Activated CD8-positive, alpha-beta memory T cell treated with anti-CD3 and anti-CD28 coated beads, Interleukin-2, amount 10 ng/mL, durations not matched to agents 7 days and 5 days (primary cell): ENCODE measurements around the gene GMDS. TPM values are rescaled to one million over a fixed set of nuclear protein-coding genes. Genes with fewer than 3 reads are reported as not detected.
A peak's percentile ranks its signal among the peaks of the same experiment; 100 is the strongest.

ENCODE experiments used
- ATAC-seq: fragments of 150-1000 bp; cut with Tn5 transposase; one replicate; pipeline ENCODE4 v1.10.0; 2021; ENCODE audit warnings: moderate library complexity
- CTCF ChIA-PET: fragments of 350-600 bp; sonication (Branson Sonifier 250); formaldehyde crosslinking; loops from one replicate; lab custom pipeline; 2021; ENCODE audit warnings: antibody characterized with exemption; lab: Charles Lee
- DNase-seq: peaks from one replicate; pipeline ENCODE4 v3.0.0-alpha.2; 2020
- H3K27ac Mint-ChIP-seq: one replicate; pipeline ENCODE4 v1.8.0; 2021; ENCODE audit warnings: mild to moderate bottlenecking, mixed read lengths
- H3K27me3 Mint-ChIP-seq: one replicate; pipeline ENCODE4 v1.8.0; 2021; ENCODE audit warnings: mixed read lengths
- H3K36me3 Mint-ChIP-seq: one replicate; pipeline ENCODE4 v1.8.0; 2021; ENCODE audit warnings: mild to moderate bottlenecking, mixed read lengths
- H3K4me1 Mint-ChIP-seq: one replicate; pipeline ENCODE4 v1.8.0; 2021; ENCODE audit warnings: mixed read lengths
- H3K4me3 Mint-ChIP-seq: one replicate; pipeline ENCODE4 v1.8.0; 2021; ENCODE audit warnings: mild to moderate bottlenecking, moderate library complexity, mixed read lengths
- H3K9me3 Mint-ChIP-seq: one replicate; pipeline ENCODE4 v1.8.0; 2022; ENCODE audit warnings: low read depth, mixed read lengths
- total RNA-seq, 2 experiments: library from RNA; stranded (reverse); gene quantifications; one replicate each; pipeline ENCODE4 v1.2.3, GENCODE V29; 2021

GMDS gene
- total RNA-seq, 2 experiments from 2014 or later, result 28.2 to 36.9 TPM

DNA sequence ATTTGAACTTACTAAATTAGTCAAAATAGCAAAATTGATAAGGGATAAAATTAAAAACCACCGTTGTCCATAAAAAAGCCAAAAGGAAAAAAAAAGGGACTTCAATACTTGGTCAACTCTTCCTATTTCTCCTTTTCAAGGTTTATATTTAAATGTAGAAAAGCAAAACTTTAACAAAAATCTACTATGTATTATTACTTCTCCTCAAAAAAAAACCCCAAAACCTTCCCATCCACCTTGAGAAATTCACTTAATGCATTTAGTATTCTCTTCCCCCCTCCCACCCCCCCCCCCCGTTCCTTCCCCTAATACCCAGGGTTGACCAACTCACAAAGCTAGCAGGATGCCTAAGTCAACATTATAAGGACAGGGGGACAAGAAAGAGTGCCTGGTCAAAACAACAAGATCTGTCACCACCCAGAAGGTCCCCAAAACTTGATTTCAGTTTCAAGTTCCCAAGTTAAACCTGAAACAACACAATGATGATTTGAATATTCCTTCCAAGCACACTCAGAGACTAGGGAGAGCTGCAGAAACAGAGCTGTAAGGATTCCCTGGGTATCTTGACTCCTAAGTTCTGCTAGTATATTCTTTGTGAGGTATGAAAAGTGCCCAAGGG is 14.6 kb downstream of the GMDS start:
- no peak overlapping the region for H3K27ac Mint-ChIP-seq
- peaks cover 28% of the 10 kb centered on the region for H3K4me1 Mint-ChIP-seq

DNA sequence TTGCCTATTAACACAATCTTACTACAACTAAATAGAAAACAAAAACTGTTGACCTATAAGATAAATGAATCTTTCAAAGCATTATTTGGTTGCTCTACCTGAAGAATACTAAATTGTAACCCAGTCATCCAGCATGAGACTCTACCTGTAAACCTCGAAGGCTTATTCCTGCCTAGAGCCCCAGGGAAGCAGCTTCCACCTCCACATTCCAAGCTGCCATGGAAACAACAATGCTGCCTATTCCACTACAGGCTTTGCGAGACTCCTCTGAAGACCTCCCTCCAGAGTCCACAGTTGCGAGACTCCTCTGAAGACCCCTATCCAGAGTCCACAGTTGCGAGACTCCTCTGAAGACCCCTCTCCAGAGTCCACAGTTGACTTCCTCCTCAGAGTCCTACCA is 15.7 kb downstream of the GMDS start:
- Mint-ChIP-seq H3K4me1 (peaks cover 28% of the 10 kb centered on the region), H3K27ac (no peak overlapping the region), H3K36me3 (peaks cover 6% of the 10 kb centered on the region), H3K4me3 (no peak overlapping the region), H3K27me3 (no peaks in the 10 kb centered on the region), H3K9me3 (no peaks in the 10 kb centered on the region)
- DNase-seq (no peak), ATAC-seq (no peak)
- CTCF ChIA-PET, result interaction anchor here (1.2 kb wide), 1 partner anchor 9 kb away, joined by 3 read pairs; no protein-coding TSS in a partner anchor

More for the DNA sequence above, 14.6 kb downstream of the GMDS start:
- Mint-ChIP-seq H3K9me3 (no peaks in the 10 kb centered on the region), H3K4me3 (no peak overlapping the region), H3K27me3 (no peaks in the 10 kb centered on the region), H3K36me3 (peaks cover 8% of the 10 kb centered on the region)
- no peak for ATAC-seq
- DNase-seq, result no peak
- CTCF ChIA-PET, result interaction anchor here (1.2 kb wide), 1 partner anchor 10 kb away, joined by 3 read pairs; no protein-coding TSS in a partner anchor

DNA sequence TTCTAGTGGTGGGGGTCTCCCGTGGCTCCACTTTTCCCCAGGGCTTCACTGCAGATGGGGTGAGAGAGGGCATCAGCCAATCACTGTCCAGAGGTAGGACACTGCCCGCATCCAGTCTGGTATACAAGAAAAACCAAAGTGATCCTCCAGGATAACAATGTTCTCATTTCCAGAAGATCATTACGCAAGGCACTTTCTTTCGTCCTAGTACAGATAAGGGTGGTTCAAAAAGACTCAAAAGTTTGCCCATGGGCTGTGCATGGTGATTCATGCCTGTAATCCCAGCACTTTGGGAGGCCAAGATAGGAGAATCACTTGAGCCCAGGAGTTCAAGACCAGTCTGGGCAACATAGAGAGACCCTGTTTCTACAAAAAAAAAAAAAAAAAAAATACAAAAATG is 16.4 kb downstream of the GMDS start:
- ATAC-seq, result no peak
- Mint-ChIP-seq H3K36me3 (peaks cover 4% of the 10 kb centered on the region), H3K4me1 (peaks cover 28% of the 10 kb centered on the region), H3K9me3 (no peaks in the 10 kb centered on the region), H3K27ac (no peak overlapping the region), H3K27me3 (no peaks in the 10 kb centered on the region), H3K4me3 (no peak overlapping the region)
- DNase-seq, result no peak
- CTCF ChIA-PET, result interaction anchor here (1.0 to 1.2 kb wide), 2 partner anchors 17 to 20 kb away, joined by 3 read pairs; no protein-coding TSS in a partner anchor

DNA sequence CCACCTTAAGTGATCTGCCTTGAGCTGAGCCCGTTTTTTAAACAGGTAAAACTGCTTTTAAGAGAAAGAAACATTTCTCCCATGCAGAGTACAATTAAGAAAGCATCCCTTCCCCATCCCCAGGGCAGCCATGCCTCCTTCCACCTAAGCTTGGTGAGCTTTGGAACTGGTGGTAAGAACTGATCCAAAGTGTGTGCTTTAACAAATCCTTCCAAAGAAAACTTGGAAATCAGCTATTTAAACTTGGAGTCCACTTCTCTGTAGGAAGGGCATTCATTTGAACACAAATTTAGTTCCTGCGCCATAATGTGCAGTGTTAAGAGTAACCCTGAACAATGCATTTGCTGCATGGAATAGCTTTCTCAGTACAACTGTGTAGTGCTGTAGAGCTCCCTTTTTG is 17.0 kb downstream of the GMDS start:
- no peak for ATAC-seq
- no peak for DNase-seq
- Mint-ChIP-seq H3K4me1 (peaks cover 28% of the 10 kb centered on the region), H3K27me3 (no peaks in the 10 kb centered on the region), H3K4me3 (no peak overlapping the region), H3K27ac (no peak overlapping the region), H3K9me3 (no peaks in the 10 kb centered on the region), H3K36me3 (peaks cover 4% of the 10 kb centered on the region)
- CTCF ChIA-PET, result interaction anchor here (1.0 to 1.2 kb wide), 2 partner anchors 16 to 19 kb away, joined by 3 read pairs; no protein-coding TSS in a partner anchor

DNA sequence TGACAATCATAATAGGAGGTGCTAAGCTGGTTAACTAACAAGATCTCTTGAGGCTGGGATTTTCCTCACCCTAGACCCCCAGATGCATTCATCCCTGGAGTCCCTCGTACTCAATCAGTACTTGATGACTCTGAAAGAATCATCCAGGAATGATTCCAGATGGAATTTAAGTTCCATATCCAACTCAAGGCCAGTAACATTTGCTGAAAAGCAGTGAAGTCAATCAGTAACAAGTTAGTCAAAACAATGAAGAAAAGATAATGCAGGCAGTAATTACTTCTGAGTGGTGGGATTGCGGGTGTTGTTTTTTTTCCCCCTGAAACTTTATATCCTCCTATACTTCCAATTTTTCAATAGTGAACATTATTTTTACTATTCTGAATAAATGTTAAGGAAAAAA is 18.6 kb downstream of the GMDS start:
- Mint-ChIP-seq H3K27ac (no peak overlapping the region), H3K4me1 (peaks cover 23% of the 10 kb centered on the region), H3K36me3 (no peaks in the 10 kb centered on the region), H3K27me3 (no peaks in the 10 kb centered on the region), H3K4me3 (no peak overlapping the region), H3K9me3 (no peaks in the 10 kb centered on the region)
- ATAC-seq (no peak), DNase-seq (no peak)
- CTCF ChIA-PET, result no interaction called here

DNA sequence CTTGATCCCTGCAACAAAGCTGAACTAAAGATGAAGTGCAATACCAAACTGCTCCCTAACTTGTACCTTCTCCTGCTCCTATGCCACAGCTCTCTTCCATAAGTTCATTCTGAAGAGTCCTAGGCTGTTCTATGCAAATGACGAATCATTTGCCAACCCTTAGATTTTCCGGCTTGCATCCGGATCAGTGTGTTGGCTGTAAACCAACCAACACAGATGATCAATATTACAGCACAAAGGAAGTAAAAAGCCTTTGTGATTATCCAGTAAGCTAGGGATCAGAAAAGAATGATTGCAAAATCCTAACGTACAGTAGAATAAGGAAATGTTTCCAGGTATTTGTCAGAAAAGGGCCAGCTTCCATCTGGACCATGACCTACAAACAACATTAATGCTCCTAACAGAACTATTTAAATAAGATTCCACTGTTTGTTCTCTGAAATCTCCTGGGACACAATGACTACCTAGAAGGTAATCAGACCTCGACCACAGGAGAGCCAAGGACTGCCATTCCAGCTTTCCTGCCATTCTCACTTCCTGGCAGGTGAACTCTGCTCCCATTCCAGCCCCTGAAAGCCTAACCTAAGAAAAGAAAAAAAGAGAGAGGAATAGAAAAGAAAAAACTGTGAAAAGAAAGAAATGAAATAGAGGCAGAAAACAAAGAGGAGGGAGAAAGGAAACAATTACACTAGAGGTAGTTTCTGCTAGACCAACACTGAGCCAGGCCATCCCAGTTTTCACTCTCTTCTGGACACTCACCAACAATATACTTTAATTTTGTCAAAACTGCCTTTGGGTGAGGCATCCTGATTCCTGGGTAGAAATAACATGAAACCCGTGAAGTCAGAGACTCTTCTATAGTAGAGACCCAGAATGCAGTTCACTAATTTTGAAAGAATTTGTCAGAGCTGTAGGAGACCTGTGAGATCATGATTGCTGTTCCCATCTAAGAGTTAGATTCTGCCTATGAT is 19.7 kb downstream of the GMDS start:
- DNase-seq (no peak), ATAC-seq (no peak)
- Mint-ChIP-seq H3K9me3 (no peaks in the 10 kb centered on the region), H3K4me3 (no peak overlapping the region), H3K27ac (no peak overlapping the region), H3K27me3 (no peaks in the 10 kb centered on the region), H3K36me3 (no peaks in the 10 kb centered on the region), H3K4me1 (peaks cover 19% of the 10 kb centered on the region)
- CTCF ChIA-PET, result interaction anchor here (0.9 kb wide), 1 partner anchor 128 kb away, joined by 3 read pairs; no protein-coding TSS in a partner anchor

DNA sequence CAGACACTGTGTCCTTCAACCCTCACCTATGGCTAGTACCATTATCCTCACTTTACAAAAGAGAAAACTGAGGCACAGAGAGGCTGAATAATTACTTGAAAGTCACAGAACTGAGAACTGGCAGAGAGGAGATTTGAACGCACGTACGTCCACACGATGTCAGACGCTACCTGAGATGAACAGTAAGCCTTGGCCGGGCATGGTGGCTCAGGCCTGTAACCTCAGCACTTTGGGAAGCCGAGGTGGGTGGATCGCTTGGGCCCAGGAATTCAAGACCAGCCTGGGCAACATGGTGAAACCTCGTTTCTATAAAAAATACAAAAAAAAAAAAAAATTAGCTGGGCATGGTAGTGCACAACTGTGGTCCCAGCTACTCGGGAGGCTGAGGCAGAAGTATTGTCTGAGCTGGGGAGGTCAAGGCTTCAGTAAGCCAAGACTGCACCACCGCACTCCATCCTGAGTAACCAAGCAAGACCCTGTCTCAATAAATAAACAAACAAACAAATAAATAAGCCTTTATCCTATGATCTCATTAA is 20.5 kb downstream of the GMDS start:
- ATAC-seq, result no peak
- DNase-seq, result no peak
- CTCF ChIA-PET, result interaction anchor here (0.9 kb wide), 1 partner anchor 129 kb away, joined by 3 read pairs; no protein-coding TSS in a partner anchor

DNA sequence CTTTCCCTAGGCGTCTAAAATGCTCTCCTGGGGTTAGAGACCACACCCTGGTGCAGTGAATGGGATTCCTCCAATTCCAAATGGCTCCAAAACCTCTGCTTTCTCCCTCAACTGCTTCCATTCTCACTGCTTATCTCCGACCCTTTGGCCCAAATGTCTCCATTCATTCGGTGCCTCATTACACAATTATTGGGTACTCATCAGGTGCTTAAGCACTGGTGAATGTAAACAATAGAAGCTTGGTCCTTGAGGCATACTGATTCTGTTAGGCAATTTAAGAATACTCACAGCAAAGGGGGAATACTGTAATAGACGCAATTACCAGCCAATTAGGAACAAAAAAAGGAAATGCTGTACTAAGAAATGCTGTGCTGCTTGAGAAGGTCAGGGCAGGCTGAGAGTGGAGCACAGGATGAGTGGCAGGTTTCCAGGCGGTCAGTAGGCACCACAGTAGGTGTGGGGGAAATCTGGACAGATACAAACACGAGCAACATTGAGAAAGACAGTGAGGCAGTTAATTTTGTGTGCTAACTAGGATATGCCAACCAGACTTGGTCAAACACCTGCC is 23.0 kb downstream of the GMDS start:
- H3K4me3 Mint-ChIP-seq, result peak overlapping the region; percentile 73
- ATAC-seq, result peak; percentile 61
- peak overlapping the region; percentile 86 for H3K27ac Mint-ChIP-seq
- CTCF ChIA-PET, result interaction anchor here (1.0 to 2.1 kb wide), 2 partner anchors 9 to 13 kb away, joined by 3 to 13 read pairs; no protein-coding TSS in a partner anchor
- peaks cover 16% of the 10 kb centered on the region for H3K4me1 Mint-ChIP-seq
- no peaks in the 10 kb centered on the region for H3K9me3 Mint-ChIP-seq
- H3K36me3 Mint-ChIP-seq, result no peaks in the 10 kb centered on the region
- H3K27me3 Mint-ChIP-seq, result no peaks in the 10 kb centered on the region
- DNase-seq, result no peak

More for the DNA sequence above, 20.5 kb downstream of the GMDS start:
- Mint-ChIP-seq H3K27me3 (no peaks in the 10 kb centered on the region), H3K36me3 (no peaks in the 10 kb centered on the region), H3K9me3 (no peaks in the 10 kb centered on the region), H3K4me1 (peaks cover 17% of the 10 kb centered on the region), H3K27ac (no peak overlapping the region), H3K4me3 (no peak overlapping the region)

DNA sequence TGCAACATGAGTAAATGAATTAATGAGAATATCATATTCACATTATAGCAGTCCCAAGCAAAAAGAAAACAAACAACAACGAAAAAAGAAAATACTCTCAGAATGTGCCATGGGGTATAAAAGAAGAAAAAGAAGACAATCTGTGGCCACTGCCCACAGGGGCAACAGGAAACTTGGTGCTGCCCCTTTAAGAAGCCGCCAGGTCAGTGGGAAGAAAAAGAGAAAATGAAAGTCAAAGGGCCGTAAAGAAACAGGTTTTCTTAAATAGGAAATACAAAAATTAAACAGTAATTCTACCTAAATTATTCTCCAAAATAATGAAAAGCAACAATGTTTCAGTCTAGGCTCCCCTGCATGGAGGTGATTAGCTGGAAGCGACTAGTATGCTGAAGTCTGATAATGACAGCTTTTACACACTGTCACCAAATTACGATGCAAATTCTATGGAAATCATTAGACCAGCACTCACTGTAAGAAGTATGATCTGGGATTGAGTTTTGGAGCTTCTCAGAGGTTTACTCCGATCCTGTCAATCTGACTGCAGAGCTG is 23.6 kb downstream of the GMDS start:
- peak; percentile 62 for ATAC-seq
- no peaks in the 10 kb centered on the region for H3K9me3 Mint-ChIP-seq
- no peak for DNase-seq
- H3K27me3 Mint-ChIP-seq, result no peaks in the 10 kb centered on the region
- no peaks in the 10 kb centered on the region for H3K36me3 Mint-ChIP-seq
- H3K4me1 Mint-ChIP-seq, result peaks cover 14% of the 10 kb centered on the region
- peak overlapping the region; percentile 73 for H3K4me3 Mint-ChIP-seq
- peak overlapping the region; percentile 86 for H3K27ac Mint-ChIP-seq
- CTCF ChIA-PET, result interaction anchor here (0.9 to 2.1 kb wide), 3 partner anchors 8 to 12 kb away, joined by 3 to 13 read pairs (median 3); no protein-coding TSS in a partner anchor

DNA sequence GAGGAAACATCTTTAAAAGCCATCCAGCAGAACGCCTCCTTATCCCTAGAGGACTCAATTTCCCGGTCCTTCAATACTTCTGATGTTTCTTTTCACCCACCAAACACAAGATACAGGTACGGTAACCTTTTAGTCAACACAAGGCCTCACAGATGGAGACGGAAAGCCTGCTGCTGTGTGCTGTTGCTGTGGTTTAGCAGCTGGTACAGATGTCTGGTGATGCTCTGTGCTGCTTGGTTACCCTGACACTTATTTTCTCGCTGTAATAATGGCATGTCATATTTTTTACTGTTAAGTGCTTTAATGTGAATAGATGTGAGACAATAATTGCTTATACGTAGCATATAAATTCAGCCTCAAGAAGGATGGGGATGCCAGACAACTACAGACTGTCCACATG is 25.3 kb downstream of the GMDS start:
- CTCF ChIA-PET, result no interaction called here
- H3K9me3 Mint-ChIP-seq, result no peaks in the 10 kb centered on the region
- DNase-seq (no peak), ATAC-seq (no peak)
- H3K4me1 Mint-ChIP-seq, result peaks cover 14% of the 10 kb centered on the region
- no peaks in the 10 kb centered on the region for H3K36me3 Mint-ChIP-seq
- H3K27me3 Mint-ChIP-seq, result no peaks in the 10 kb centered on the region
- no peak overlapping the region for H3K27ac Mint-ChIP-seq
- H3K4me3 Mint-ChIP-seq, result no peak overlapping the region

DNA sequence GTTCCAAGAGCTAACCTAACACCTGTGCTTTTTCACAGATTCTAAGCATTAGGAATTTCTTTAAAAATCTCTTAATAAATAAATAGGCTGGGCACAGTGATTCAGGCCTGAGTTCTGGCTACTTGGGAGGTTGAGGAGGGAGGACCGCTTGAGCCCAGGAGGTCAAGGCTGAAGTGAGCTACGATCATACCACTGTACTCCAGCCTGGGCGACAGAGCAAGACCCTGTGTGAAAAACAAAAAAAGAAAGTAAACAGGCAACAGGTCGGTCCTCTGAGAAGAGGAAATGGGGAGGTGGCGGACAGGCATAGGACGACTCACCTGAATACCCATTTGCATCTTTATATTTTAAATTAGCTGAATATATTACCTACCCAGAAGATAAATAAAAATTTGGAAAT is 26.5 kb downstream of the GMDS start:
- Mint-ChIP-seq H3K9me3 (no peaks in the 10 kb centered on the region), H3K4me1 (peaks cover 14% of the 10 kb centered on the region), H3K4me3 (no peak overlapping the region), H3K27ac (no peak overlapping the region), H3K27me3 (no peaks in the 10 kb centered on the region), H3K36me3 (no peaks in the 10 kb centered on the region)
- ATAC-seq, result no peak
- no peak for DNase-seq
- CTCF ChIA-PET, result interaction anchor here (1.0 to 2.8 kb wide), 2 partner anchors 11 to 48 kb away, joined by 3 to 10 read pairs; no protein-coding TSS in a partner anchor

DNA sequence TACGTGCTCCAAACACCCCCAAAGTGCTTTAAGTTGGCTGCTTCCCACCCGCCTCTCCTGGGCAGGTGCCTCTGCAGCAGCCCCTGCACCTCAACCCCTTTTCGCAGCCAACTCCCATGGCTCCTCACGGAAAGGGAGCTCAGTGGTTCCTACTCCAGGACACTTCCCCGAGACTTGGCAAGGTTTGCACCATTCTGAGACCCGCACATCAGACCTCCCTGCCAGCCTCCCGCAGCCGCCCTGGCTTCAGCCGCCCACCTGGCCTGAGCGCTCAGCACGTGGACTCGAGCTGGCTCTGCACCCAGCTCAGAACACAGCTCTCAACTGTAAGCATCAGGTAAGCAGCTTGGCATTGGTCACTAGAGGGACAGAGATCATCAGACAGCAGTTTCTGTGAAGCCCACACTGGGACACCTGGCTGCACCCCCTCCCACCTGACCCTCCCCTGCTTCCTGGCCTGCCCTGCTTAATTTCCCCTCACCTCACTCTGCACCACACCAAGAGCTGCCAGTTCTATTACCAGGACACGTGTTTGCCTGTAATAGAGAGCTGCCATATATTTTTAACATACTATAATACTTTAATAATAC is 28.5 kb downstream of the GMDS start:
- ATAC-seq (no peak), DNase-seq (no peak)
- no peaks in the 10 kb centered on the region for H3K36me3 Mint-ChIP-seq
- H3K4me1 Mint-ChIP-seq, result peaks cover 6% of the 10 kb centered on the region
- H3K4me3 Mint-ChIP-seq, result no peak overlapping the region
- CTCF ChIA-PET, result interaction anchor here (0.8 to 2.8 kb wide), 3 partner anchors 9 to 418 kb away, joined by 3 to 10 read pairs (median 4); no protein-coding TSS in a partner anchor
- H3K27me3 Mint-ChIP-seq, result peaks cover 4% of the 10 kb centered on the region
- H3K9me3 Mint-ChIP-seq, result no peaks in the 10 kb centered on the region
- H3K27ac Mint-ChIP-seq, result no peak overlapping the region
